Limb (tissue), 2 donors: ENCODE data around the gene XRN2.
"Not testable (repeated sequence)": the region's sequence is repeated elsewhere in the genome, so short reads cannot be mapped to it uniquely, and the experiment has no call there.

Experiments
- DNase-seq, 2 donors: peaks; one replicate each; pipeline ENCODE4 v3.0.0-alpha.2; 2016; ENCODE audit errors: extremely low spot score in 2 of 2

XRN2 gene

DNA sequence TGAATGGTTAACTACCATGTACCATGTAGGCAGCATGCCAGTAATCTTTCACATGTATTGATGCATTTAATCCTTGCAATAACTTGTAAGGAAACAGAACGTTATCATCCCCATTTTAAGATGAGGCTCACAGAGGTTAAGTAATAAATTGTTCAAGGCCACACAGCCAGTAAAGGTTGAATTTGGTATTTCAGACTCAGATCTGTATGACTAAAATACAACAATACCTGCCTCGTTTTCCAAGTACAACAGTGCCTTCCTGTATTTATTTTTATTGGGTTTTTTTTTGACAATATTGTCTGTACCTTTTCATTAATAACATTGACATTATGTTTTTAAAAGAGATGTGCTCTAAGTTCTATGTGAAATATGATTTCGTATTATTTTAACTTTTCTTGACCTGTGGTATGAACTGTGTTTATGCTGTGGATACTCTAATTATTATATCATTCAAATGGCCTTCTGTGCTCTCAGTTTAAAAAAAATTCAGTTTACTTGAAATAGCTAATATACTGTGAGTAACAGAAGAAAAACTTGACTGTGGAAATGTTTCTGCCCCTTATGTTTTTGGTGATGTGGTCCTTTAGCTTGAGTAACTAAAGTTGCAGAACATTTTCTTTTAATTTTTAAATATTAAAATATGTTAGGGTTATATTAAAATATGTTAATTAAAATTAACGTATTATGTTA is 39.7 kb downstream of the XRN2 start:
- no peak for DNase-seq

- no peak for DNase-seq
Measured at GRCh38 chr20:21344206-21344900, 41.2 kb downstream of the XRN2 start.

DNA sequence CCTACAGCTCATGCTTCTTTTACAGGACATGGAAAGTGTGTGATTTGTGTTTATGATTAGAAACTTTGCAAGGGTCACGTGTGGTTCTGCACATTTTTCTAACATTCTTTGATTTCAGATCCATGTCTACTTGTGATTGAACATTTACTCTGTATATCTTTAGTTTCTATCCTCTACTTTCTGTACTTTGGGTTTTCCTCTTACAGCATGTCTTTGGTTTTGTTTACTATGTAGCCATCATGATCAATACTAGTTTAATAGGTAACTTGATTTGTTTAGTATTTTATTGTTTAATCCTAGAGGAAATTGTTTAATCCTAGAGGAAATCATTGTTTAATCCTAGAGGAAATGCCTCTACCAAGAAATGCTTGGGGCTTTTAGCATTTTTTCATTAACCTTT is 41.8 kb downstream of the XRN2 start:
- no peak for DNase-seq

GRCh38 chr20:21352703-21353102 is 49.6 kb downstream of the XRN2 start:
- DNase-seq: no peak

DNA sequence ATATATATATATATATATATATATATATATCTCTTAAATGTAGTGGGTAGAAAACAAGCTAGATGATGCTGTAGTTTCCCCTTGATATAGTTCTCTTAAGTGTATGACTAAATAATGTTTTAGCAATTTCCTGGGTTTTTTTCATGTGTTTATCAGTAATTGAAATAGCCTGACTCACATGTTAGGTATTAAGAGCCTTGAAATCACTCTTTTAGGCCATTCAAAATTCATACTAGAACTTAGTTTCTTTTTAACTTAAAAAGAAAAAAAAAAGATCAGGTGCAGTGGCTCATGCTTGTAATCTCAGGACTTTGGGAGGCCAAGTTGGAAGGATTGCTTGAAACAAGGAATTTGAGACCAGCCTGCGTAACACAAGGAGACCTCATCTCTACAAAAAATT is 50.1 kb downstream of the XRN2 start:
- DNase-seq: no peak

- DNase-seq: no peak
Measured at GRCh38 chr20:21355981-21356380, 52.9 kb downstream of the XRN2 start.

DNA sequence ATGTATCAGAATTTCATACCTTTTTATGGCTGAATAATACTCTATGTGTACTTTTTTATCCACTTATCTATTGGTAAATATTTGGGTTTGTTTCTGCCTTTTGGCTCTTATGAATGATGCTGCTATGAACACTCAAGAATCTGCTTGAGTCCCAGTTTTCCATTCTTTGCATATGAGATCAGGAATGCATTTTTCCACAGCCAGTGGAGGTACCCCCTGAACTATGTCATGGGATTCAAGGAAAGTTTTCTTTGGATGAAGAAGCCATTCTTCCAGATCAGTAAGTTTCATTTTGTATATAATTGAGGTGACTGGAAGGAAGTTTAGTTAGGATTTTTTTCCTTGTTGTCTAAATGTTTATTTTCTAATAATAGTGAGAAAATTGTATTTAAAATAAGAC is 53.3 kb downstream of the XRN2 start:
- DNase-seq: no peak

DNA sequence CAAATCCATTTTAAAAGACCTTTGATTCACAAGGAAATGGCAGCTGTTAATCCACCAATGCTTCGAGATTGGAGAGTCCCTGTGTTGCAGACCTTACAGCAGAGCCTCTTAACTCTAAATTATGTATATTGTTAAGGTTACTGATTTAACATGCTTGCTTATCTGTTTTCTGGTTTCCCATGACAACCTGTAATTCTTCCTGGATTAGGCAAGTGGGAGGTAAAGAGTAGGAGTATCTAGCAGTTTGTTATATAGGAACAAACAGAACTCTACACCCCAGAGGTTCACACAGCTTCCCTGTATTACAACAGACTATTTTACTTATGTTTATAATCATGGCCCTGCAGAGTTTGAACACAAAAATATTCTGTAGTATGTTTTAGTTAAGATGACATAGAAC is 54.7 kb downstream of the XRN2 start:
- no peak for DNase-seq

DNA sequence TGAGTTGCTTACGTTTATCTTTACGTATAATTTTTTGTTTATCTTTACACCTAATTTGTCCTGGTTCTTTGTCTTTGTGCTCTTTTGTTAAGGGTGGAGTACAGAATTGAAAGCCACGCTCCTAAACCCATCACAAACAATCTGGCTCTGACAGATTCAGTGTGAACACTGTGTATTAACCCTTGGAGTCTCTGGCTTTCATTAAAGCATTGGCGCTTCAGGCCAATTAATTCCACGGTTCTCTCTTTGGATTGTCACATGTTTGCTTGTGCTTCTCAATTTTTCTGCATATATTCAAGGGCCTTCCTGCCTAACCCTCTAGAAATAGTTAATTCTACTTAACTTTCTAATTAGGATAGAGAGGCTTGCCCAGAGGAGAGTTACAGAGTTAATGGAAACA is 55.6 kb downstream of the XRN2 start:
- DNase-seq: no peak

- DNase-seq: no peak
Measured at GRCh38 chr20:21360705-21361104, 57.6 kb downstream of the XRN2 start.

DNA sequence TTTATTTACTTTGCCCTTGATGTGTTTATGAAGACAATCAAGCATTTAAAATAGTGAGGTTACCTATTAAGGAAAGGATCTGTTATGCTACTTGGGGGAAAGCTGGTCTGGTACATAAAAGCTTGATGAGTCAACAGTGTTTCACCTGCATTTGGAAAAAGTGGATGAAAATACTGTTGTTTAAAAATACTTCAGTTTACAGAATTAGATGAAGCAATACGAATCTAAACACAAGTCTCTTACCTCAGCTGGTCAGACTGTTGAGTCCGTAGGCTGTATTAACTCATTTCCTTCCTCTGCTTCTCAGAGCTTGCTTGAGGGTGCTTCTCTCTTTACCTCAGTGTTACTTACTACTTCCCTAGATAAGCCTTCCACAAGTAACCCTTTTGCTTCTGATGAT is 58.1 kb downstream of the XRN2 start:
- no peak for DNase-seq

DNA sequence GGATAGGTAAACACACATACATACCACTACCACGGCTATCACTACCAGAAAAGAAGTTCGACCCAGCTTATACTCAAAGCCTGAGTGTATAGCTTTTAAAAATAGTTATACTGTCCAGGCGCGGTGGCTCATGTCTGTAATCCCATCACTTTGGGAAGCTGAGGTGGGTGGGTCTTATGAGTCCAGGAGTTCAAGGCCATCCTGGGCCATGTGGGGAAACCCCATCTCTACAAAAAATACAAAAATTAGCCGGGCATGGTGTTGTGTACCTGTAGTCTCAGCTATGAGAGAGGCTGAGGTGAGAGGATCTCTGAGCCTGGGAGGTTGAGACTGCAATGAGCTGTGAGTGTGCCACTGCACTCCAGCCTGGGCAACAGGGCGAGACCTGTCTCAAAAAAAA is 61.3 kb downstream of the XRN2 start:
- no peak for DNase-seq

DNA sequence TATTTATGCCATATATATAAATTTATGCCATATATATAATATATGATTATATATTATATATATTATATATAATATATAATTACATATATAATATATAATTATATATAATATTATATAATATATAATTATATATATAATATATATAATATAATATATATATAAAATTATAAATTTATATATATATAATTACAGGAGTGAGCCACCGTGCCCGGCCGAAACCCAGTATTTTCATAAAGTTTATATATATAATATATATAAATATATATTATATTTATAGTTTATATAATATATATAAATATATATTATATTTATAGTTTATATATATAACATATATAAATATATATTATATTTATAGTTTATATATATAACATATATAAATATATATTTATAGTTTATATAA is 62.6 kb downstream of the XRN2 start:
- no peak for DNase-seq

DNA sequence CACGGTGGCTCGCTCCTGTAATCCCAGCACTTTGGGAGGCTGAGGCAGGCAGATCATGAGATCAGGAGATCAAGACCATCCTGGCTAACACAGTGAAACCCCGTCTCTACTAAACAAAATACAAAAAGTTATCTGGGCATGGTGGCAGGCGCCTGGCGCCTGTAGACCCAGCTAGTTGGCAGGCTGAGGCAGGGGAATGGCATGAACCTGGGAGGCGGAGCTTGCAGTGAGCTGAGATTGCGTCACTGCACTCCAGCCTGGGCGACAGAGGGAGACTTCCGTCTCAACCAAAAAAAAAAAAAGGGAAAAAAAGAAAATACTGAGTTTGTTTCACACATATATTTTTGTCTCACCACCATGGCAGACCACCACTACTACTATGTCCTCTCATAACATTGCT is 63.1 kb downstream of the XRN2 start:
- DNase-seq: not testable (repeated sequence)

DNA sequence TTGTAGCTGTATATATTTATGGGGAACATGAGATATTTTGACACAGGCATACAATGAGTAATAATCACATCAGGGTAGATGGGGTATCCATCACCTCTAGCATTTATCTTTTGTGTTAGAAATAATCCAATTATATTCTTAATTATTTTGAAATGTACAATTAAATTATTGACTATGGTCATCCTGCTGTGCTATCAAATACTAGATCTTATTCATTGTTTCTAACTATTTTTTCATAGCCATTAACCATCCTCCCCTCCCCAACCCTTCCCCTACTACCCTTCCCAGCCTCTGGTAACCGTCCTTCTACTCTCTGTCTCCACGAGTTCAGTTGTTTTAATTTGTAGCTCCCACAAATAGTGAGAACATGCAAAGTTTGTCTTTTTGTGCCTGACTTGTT is 65.7 kb downstream of the XRN2 start:
- no peak for DNase-seq

DNA sequence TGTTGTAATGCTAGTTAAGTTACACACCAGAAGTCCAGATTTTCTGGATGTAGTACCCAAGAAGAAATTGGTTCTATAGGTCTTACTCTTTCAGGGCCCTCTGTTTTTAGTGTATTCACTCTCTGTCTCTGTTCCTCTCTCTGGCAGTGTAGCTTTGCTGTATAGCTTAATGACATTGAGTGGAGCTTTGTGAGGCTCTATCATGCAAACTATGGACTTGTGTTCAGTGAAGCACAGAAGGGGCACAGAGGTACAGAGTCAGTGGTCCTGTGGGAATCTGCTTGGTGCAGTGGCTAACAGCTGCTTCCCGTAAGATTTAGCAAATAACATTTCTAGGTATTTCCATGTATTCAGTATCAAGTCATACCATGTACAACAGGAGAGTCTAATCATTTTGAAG is 68.1 kb downstream of the XRN2 start:
- no peak for DNase-seq

DNA sequence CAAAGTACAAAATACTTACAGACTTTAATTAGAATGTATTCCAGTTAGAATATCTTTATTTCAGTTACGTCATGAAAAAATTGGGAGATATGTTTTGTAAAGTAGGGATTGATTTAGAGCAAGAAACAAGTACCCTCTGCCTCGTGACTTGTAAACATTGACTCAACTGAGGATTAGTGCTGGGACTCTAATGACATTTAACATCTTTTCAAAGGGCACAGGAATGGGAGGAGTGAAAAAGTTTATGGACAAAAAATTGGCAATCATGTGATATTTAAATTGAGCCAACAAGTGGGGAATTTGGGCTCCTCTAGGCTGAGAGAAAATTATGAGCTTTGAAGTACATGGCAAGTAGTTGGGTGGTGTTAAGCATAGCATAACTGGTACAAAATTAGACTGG is 68.9 kb downstream of the XRN2 start:
- no peak for DNase-seq

DNA sequence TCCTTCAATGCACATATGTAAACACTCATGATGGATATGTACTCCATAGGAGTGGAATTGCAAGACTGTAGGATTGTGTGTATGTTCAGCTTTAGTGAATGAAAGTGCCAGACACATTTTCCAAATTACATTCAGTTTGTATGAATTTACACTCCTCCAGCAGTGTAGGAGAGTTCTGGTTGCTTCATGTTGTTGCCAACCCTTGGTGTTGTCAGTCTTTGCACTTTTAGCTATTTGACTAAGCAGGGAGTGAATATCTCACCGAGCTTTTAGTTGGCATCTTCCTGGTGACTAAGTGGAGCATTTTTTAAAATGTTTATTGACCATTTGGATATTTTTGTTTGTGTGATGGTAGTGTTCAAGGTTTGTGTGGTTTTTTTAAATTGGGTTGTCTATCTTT is 70.3 kb downstream of the XRN2 start:
- no peak for DNase-seq

GRCh38 chr20:21376626-21377025 is 73.5 kb downstream of the XRN2 start:
- no peak for DNase-seq

DNA sequence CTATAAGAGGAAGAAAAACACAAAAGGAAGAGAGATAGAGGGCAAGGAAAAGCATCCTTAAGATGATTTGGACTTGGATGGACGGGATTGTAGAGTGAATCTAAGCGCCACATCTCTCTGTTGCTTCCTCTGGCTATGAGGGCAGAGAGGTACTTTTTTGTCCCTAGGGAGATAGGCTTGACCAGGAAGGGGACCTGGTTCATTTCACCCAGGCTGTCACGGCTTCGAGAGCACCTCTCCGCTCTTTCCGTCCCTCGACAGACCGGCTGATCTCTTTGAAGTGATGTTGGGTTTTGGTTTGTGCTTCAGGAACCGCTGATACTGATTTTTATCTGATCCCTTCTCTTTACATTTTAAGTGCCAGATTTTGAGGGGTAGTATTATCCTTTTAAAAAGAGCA is 74.6 kb downstream of the XRN2 start:
- DNase-seq: no peak

DNA sequence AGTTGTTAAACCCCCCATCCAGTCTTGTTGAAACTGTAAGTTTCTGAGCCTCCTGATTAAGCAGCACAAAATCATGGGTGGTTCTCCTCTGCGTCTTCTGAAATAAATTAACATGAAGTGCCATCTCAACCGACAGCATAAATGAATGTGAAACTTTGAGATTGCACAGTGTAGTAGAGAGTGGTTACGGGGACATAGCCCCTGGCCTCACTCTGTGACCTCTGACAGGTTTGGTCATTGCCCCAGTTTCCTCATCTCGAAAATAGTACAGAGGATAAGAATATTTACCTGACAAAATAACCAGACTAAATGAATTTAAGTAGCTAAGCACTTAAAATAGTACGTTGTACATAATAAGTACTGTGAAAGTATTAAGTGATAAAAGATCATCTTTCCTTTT is 75.1 kb downstream of the XRN2 start:
- no peak for DNase-seq

DNA sequence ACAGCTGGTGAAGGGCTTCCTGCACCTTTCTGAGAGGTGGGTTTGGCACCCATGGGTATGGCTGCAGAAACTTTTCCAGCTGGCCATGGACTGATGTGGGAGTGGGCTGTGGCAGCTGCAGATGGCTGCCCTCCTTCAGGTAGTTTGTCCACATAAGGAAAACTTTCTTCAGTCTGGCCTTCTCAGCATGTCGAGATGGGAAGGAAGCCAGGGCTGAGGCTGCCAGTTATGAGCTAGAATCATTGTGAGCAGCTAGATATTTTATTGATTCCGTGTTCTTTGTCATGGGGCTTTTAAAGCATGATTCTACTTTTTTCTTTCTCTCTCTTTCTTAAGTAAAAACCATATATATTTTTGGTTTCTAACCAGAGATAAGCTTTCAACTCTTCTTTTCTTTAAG is 77.6 kb downstream of the XRN2 start:
- no peak for DNase-seq

DNA sequence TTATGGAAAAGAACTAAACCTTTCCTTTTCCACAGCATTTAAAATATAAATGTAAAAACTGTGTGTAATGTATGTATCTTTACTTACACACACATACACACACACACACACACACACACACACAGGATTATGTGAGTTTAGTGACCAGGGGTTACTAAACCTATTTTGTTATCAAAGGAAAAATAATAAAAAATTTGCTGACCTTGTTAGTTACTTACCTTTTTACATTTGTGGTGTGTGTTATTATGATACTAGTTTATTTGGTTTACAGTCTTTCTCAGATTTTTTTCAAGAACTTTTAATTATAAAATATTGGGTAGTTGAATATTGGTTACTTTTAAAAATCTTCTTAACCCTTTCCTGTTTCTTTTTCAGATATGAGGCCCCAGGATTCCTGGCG is 78.5 kb downstream of the XRN2 start:
- no peak for DNase-seq
